ENCODE results near the gene TLE3. TPM values are rescaled to one million over a fixed set of nuclear protein-coding genes. Genes with fewer than 3 reads are reported as not detected.

Gene TLE3
- total RNA-seq, 6 experiments from 2014 or later = 6.0 to 17.6 (median 13.8) TPM

GRCh38 chr15:70047386-70048197, 50.1 kb downstream of the TLE3 start:
- Mint-ChIP-seq H3K27me3 (ENCODE audit: insufficient read depth) (peaks cover 5% of the 10 kb centered on the region), H3K36me3 (ENCODE audit: low read depth) (peaks cover 5% of the 10 kb centered on the region; the same call in 1 of the 2 replicates), H3K4me3 (no peak overlapping the region), H3K27ac (no peak overlapping the region), H3K9me3 (no peaks in the 10 kb centered on the region), H3K4me1 (ENCODE audit: low read depth) (peaks cover 6% of the 10 kb centered on the region; the same call in 1 of the 2 replicates)
- no peak for TF ChIP-seq CTCF (IDR thresholded peaks at IDR 0.05)
- no peak for DNase-seq

GRCh38 chr15:70046679-70047369, 50.9 kb downstream of the TLE3 start:
- DNase-seq = no peak

GRCh38 chr15:70045045-70045444, 52.7 kb downstream of the TLE3 start:
- DNase-seq = peak; percentile 25
- Mint-ChIP-seq H3K27me3 (ENCODE audit: insufficient read depth) (peaks cover 9% of the 10 kb centered on the region), H3K4me1 (ENCODE audit: low read depth) (peaks cover 6% of the 10 kb centered on the region; the same call in 1 of the 2 replicates), H3K36me3 (ENCODE audit: low read depth) (no peaks in the 10 kb centered on the region; the same call in 1 of the 2 replicates), H3K9me3 (no peaks in the 10 kb centered on the region), H3K27ac (no peak overlapping the region), H3K4me3 (no peak overlapping the region)
- TF ChIP-seq CTCF (IDR thresholded peaks at IDR 0.05) = no peak

More at GRCh38 chr15:70046679-70047369, 50.9 kb downstream of the TLE3 start:
- H3K4me3 Mint-ChIP-seq = no peak overlapping the region
- H3K4me1 Mint-ChIP-seq (ENCODE audit: low read depth) = peaks cover 6% of the 10 kb centered on the region; the same call in 1 of the 2 replicates
- peaks cover 5% of the 10 kb centered on the region; the same call in 1 of the 2 replicates for H3K36me3 Mint-ChIP-seq (ENCODE audit: low read depth)
- TF ChIP-seq CTCF (IDR thresholded peaks at IDR 0.05) = no peak
- no peak overlapping the region for H3K27ac Mint-ChIP-seq
- H3K27me3 Mint-ChIP-seq (ENCODE audit: insufficient read depth) = peaks cover 6% of the 10 kb centered on the region
- H3K9me3 Mint-ChIP-seq = no peaks in the 10 kb centered on the region

- Mint-ChIP-seq H3K27ac (no peak overlapping the region), H3K4me1 (ENCODE audit: low read depth) (peaks cover 6% of the 10 kb centered on the region; the same call in 1 of the 2 replicates), H3K27me3 (ENCODE audit: insufficient read depth) (peaks cover 11% of the 10 kb centered on the region), H3K36me3 (ENCODE audit: low read depth) (no peaks in the 10 kb centered on the region; the same call in 1 of the 2 replicates), H3K9me3 (no peaks in the 10 kb centered on the region), H3K4me3 (no peak overlapping the region)
- no peak for TF ChIP-seq CTCF (IDR thresholded peaks at IDR 0.05)
- DNase-seq = no peak
Observed at GRCh38 chr15:70044168-70044567, 53.5 kb downstream of the TLE3 start.

- Mint-ChIP-seq H3K4me1 (ENCODE audit: low read depth) (peaks cover 6% of the 10 kb centered on the region; the same call in 1 of the 2 replicates), H3K9me3 (no peaks in the 10 kb centered on the region), H3K4me3 (no peak overlapping the region), H3K27me3 (ENCODE audit: insufficient read depth) (peaks cover 11% of the 10 kb centered on the region), H3K36me3 (ENCODE audit: low read depth) (no peaks in the 10 kb centered on the region; the same call in 1 of the 2 replicates), H3K27ac (no peak overlapping the region)
- DNase-seq = no peak
- no peak for TF ChIP-seq CTCF (IDR thresholded peaks at IDR 0.05)
Observed at GRCh38 chr15:70043590-70043989, 54.1 kb downstream of the TLE3 start.

Measured in HFFc6 (cell line).